GM12878 (cell line): ENCODE data around the gene SGMS1.

Experiments
- CHD2 ChIP-seq: IDR thresholded peaks from 2 replicates; pipeline ENCODE4 v1.6.1; 2011; ENCODE audit warnings: low read depth, low read length, improper control_type of control experiment, borderline replicate concordance
- DPF2 ChIP-seq: fragments of 450-650 bp; IDR thresholded peaks from 2 replicates; pipeline ENCODE4 v1.6.1; 2017; ENCODE audit warnings: mild to moderate bottlenecking
- EZH2 ChIP-seq: IDR thresholded peaks from 2 replicates; pipeline ENCODE4 v1.6.1; 2012; ENCODE audit warnings: low read depth, mild to moderate bottlenecking, control low read depth, inconsistent platforms, low read length, borderline replicate concordance; ENCODE audit not compliant: control insufficient read depth
- NR2C2 ChIP-seq: IDR thresholded peaks from 2 replicates; pipeline ENCODE4 v1.6.1; 2011; ENCODE audit warnings: borderline replicate concordance, low read depth; ENCODE audit not compliant: control insufficient read depth, insufficient read length
- SIN3A ChIP-seq: IDR thresholded peaks from 2 replicates; pipeline ENCODE4 v1.6.1; 2012; ENCODE audit warnings: low read depth, low read length, improper control_type of control experiment
- SPI1 ChIP-seq: IDR thresholded peaks from 2 replicates; pipeline ENCODE4 v1.6.1; 2011; ENCODE audit warnings: low read depth, mild to moderate bottlenecking, low read length, moderate library complexity, borderline replicate concordance; ENCODE audit not compliant: insufficient read depth
- SUPT20H ChIP-seq: IDR thresholded peaks from 2 replicates; pipeline ENCODE4 v1.6.1; 2011; ENCODE audit warnings: low read depth, mild to moderate bottlenecking, low read length, moderate library complexity, borderline replicate concordance; ENCODE audit not compliant: control insufficient read depth
- TF ChIP-seq, protein P1 (sequence below): IDR thresholded peaks from 2 replicates; pipeline ENCODE4 v1.6.1; 2012; ENCODE audit warnings: mild to moderate bottlenecking, low read depth, low read length
- TF ChIP-seq, protein P2 (sequence below), 3 experiments: IDR thresholded peaks in 2 of 3; conservative IDR thresholded peaks in 1 of 3; 2 replicates each; pipeline ENCODE4 v1.5.1; 2011; ENCODE audit warnings: low read depth in 3 of 3, low read length in 3 of 3, mild to moderate bottlenecking in 3 of 3, control low read depth in 2 of 3, moderate library complexity in 2 of 3, inconsistent platforms in 1 of 3, mixed read lengths in 1 of 3; ENCODE audit not compliant: control insufficient read depth in 2 of 3, insufficient read depth in 1 of 3; ENCODE audit errors: extremely low read depth in 1 of 3

DNA sequence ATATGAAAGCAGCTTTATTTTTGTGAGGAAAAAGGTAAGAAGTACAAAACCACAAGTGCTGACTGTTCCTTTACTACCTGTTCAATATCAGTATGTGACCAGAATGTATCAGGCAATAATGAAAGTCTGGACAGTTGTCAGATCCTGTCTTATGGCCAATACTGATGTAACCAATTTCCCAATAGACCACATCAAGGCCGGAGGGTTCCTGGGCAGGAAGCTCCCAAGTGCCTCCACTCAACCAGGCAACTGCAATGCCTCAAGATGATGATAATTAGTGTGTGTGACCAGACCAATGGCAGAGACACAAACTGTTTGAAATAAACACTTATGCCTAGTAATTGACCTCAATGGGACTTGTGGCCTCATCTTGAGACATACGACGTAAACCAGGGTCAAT lies 223.1 kb downstream of the SGMS1 start:
- TF ChIP-seq, protein P1, sequence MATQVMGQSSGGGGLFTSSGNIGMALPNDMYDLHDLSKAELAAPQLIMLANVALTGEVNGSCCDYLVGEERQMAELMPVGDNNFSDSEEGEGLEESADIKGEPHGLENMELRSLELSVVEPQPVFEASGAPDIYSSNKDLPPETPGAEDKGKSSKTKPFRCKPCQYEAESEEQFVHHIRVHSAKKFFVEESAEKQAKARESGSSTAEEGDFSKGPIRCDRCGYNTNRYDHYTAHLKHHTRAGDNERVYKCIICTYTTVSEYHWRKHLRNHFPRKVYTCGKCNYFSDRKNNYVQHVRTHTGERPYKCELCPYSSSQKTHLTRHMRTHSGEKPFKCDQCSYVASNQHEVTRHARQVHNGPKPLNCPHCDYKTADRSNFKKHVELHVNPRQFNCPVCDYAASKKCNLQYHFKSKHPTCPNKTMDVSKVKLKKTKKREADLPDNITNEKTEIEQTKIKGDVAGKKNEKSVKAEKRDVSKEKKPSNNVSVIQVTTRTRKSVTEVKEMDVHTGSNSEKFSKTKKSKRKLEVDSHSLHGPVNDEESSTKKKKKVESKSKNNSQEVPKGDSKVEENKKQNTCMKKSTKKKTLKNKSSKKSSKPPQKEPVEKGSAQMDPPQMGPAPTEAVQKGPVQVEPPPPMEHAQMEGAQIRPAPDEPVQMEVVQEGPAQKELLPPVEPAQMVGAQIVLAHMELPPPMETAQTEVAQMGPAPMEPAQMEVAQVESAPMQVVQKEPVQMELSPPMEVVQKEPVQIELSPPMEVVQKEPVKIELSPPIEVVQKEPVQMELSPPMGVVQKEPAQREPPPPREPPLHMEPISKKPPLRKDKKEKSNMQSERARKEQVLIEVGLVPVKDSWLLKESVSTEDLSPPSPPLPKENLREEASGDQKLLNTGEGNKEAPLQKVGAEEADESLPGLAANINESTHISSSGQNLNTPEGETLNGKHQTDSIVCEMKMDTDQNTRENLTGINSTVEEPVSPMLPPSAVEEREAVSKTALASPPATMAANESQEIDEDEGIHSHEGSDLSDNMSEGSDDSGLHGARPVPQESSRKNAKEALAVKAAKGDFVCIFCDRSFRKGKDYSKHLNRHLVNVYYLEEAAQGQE = no peak
- TF ChIP-seq SIN3A (no peak), DPF2 (no peak), EZH2 (no peak), CHD2 (no peak), SPI1 (no peak), NR2C2 (no peak), SUPT20H (no peak)
- TF ChIP-seq, protein P2, sequence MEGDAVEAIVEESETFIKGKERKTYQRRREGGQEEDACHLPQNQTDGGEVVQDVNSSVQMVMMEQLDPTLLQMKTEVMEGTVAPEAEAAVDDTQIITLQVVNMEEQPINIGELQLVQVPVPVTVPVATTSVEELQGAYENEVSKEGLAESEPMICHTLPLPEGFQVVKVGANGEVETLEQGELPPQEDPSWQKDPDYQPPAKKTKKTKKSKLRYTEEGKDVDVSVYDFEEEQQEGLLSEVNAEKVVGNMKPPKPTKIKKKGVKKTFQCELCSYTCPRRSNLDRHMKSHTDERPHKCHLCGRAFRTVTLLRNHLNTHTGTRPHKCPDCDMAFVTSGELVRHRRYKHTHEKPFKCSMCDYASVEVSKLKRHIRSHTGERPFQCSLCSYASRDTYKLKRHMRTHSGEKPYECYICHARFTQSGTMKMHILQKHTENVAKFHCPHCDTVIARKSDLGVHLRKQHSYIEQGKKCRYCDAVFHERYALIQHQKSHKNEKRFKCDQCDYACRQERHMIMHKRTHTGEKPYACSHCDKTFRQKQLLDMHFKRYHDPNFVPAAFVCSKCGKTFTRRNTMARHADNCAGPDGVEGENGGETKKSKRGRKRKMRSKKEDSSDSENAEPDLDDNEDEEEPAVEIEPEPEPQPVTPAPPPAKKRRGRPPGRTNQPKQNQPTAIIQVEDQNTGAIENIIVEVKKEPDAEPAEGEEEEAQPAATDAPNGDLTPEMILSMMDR (IDR thresholded peaks at IDR 0.05 in 2 of 3, conservative IDR thresholded peaks at IDR 0.05 in 1 of 3; ENCODE audit: control insufficient read depth in 2 of 3, extremely low read depth in 1 of 3, insufficient read depth in 1 of 3, low read depth in 3 of 3, low read length in 3 of 3) = no peak
